OCI-LY1 (cell line): ENCODE results near the gene TRAPPC3L.

ENCODE experiments used
- EZH2 ChIP-seq: fragments of 200-600 bp; sonication (generic), shearing (Covaris generic); IDR thresholded peaks from 2 replicates; pipeline ENCODE4 v1.8.0; 2017; ENCODE audit warnings: borderline replicate concordance, mixed run types, mild to moderate bottlenecking, antibody characterized with exemption, low read length, moderate library complexity, mixed read lengths
- TF ChIP-seq, protein P1 (sequence below): fragments of 200-600 bp; sonication (generic), shearing (Covaris generic); IDR thresholded peaks from 2 replicates; pipeline ENCODE4 v1.5.1; 2017; ENCODE audit warnings: mild to moderate bottlenecking, antibody characterized with exemption, low read length, moderate library complexity, mixed read lengths

DNA sequence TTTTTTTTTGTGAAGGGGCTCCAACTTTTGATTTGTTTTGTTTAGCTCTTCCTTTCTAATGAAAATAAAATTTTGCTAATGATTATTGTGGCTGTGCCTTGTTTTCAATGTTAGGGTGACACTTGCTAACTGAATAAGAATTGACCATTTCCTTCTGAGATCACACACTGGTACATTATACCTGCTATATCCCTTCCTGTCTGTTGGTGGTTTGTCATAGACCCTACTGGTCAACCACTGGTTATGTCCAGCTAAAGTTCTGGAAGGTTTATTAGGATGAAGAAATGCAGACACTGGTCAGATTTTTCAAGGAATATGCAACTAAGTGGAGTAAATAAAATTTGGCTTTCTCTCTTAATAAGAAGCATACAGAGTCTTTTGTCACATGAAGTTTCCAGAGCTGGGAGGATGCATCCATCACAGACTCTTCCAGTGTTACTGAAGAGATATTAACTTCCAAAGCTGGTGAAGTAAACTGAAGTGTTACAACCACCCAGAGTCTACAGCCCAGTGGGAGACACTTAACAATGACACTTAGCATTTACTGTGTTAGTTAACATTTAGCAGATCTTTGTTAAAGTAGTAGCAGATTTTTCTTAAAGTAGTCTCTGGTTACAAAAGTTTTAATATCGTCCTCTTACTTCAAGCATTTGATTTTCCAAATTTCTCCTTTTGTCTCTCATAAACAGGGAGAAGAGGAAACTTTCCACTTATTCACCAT, 53.7 kb downstream of the TRAPPC3L start:
- TF ChIP-seq, protein P1, sequence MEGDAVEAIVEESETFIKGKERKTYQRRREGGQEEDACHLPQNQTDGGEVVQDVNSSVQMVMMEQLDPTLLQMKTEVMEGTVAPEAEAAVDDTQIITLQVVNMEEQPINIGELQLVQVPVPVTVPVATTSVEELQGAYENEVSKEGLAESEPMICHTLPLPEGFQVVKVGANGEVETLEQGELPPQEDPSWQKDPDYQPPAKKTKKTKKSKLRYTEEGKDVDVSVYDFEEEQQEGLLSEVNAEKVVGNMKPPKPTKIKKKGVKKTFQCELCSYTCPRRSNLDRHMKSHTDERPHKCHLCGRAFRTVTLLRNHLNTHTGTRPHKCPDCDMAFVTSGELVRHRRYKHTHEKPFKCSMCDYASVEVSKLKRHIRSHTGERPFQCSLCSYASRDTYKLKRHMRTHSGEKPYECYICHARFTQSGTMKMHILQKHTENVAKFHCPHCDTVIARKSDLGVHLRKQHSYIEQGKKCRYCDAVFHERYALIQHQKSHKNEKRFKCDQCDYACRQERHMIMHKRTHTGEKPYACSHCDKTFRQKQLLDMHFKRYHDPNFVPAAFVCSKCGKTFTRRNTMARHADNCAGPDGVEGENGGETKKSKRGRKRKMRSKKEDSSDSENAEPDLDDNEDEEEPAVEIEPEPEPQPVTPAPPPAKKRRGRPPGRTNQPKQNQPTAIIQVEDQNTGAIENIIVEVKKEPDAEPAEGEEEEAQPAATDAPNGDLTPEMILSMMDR, result no peak
- TF ChIP-seq EZH2, result no peak
